A204.1 (cell line): Measurements from ENCODE around the gene JAKMIP1.

ENCODE experiments used
- FAIRE-seq: peaks from 2 replicates; lab custom pipeline; 2012; peaks lifted over from hg19 to GRCh38; lab: Jason Lieb, UNC

Gene JAKMIP1

DNA sequence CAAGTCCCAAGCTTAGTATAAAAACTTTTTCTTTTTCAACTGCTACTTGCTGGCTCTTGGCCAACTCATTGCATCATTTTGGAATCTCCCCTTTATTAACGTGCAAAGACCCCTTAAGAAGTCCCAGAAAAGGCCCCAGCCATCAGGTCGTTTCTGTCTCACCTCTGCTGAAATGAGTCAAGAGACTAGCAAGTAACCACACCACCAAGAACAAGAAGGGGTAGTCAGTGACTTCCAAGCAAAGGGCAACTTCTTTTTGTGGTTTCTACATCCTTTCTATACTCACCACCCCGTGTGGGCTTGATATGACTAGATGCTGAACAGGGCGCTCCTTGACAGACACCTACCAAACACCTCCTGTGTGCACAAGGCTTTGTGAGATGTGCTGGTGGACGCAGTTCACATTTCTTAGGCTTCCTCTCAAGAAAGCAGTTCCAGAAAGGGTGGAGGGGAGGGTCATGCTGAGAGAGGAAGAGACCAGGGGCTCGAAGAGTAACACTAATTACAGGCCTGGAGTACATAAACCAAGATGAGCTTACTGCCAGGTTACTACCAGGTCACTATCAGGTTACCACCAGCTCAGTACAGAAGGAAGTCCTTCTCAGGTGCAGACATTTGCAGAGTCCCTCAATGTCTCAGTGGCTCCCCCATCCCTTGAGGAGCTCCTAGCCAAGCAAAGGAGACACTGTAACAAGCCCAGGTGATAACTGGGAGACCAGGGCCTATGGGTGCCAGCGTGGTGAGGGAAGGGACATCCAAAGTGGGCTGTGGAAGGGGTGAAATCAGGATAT is 19.3 kb downstream of the JAKMIP1 start:
- no peak for FAIRE-seq

- FAIRE-seq, result no peak
Observed at GRCh38 chr4:6179362-6179761, 21.0 kb downstream of the JAKMIP1 start.

DNA sequence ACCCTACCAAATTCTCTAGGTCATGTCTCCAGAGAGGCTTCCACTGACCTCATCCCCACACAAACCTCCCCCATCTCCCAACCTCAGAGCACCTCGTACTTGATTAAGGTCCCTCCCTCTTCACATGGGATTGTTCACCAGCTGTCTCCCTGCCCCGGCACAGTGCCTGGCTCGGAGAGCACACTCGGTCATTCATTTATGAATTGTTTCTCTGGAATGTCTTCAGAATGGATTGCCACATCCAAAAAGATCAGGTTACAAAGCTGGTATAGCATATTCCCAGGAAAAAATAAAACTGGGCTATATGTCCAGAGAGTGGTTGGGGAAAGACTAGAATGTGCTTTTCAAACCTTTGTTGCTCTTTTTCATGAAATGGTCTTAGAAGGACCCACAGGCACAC is 21.6 kb downstream of the JAKMIP1 start:
- FAIRE-seq, result no peak

- FAIRE-seq, result no peak
Observed at GRCh38 chr4:6177587-6178197, 22.7 kb downstream of the JAKMIP1 start.

- no peak for FAIRE-seq
Observed at GRCh38 chr4:6175426-6175825, 24.9 kb downstream of the JAKMIP1 start.

DNA sequence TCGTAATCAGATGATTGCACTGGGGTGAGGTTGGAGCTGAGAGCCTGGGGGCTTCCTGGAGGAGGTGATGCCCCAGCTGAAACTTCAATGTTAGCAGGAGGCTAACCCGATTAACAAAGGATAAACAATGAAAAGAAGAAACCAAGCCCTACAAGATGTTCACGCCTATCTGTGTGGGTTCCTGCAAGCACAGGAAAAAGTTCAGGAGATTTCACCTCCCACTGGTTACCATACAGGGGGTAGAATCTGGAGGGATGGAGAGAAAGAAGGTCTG is 27.5 kb downstream of the JAKMIP1 start:
- no peak for FAIRE-seq

GRCh38 chr4:6172093-6172926 is 28.0 kb downstream of the JAKMIP1 start:
- FAIRE-seq, result no peak

GRCh38 chr4:6169239-6169638 is 31.1 kb downstream of the JAKMIP1 start:
- FAIRE-seq, result no peak

DNA sequence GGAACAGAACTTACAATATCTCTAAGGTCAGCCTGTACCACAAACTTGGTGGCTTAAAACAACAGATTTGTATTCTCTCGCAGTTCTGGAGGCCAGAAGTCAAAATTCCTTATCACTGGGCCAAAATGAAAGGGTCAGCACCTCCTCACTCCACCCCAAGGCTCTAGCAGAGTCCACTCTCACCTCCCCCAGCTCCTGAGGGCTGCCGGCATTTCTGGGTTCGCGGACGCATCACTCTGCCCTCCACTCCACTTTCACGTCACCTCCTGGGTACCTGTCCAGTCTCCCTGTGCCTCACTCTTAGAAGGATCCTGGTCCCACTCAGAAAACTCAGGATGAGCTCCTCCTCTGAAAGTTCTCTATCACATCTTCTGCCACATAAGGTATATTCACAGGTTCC is 34.6 kb downstream of the JAKMIP1 start:
- no peak for FAIRE-seq

DNA sequence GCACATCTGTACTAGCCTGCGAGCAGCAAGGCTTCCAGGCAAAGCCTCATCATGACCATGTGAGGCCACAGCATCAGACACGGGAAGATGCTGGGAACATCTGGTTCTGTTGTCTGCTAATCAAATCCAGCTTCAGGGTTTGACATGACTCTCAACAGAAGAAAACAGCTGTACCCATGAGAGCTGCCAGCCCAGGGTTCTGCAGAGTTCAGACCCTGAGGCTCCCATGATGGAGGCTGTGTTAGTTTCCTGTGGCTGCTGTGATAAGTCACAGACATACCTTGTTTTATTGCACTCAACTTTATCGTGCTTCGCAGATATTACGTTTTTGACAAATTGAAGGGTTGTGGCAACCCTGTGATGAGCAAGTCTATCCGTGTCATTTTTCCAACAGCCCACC is 37.5 kb downstream of the JAKMIP1 start:
- no peak for FAIRE-seq

DNA sequence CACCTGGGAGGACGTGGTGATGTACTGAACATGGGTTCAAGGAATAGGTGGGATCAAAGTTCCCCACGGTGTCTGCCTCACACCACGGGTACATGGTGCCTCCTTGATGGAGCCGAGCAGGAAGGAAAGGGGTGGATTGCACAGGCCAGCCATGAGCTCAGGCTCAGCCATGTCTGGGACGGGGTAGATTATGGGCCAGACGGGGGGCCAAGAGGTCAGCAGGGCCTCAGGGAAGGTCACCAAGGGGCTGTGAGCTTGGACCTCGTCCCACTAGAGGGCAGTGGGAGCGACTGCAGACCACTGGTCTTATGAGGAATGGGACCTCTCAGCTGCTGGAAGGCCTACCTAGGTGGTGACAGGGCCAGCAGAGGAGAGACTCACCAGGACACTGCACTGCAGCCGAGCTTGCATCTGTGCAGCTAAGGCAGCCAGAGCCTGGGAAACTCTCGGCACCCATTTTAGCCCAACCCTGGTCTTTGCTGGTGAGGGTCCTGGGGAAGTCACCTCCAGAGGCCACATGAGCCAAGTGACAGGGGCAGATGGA is 38.4 kb downstream of the JAKMIP1 start:
- no peak for FAIRE-seq

- FAIRE-seq, result no peak
Observed at GRCh38 chr4:6160536-6160935, 39.8 kb downstream of the JAKMIP1 start.

GRCh38 chr4:6157926-6158325 is 42.4 kb downstream of the JAKMIP1 start:
- FAIRE-seq, result no peak

DNA sequence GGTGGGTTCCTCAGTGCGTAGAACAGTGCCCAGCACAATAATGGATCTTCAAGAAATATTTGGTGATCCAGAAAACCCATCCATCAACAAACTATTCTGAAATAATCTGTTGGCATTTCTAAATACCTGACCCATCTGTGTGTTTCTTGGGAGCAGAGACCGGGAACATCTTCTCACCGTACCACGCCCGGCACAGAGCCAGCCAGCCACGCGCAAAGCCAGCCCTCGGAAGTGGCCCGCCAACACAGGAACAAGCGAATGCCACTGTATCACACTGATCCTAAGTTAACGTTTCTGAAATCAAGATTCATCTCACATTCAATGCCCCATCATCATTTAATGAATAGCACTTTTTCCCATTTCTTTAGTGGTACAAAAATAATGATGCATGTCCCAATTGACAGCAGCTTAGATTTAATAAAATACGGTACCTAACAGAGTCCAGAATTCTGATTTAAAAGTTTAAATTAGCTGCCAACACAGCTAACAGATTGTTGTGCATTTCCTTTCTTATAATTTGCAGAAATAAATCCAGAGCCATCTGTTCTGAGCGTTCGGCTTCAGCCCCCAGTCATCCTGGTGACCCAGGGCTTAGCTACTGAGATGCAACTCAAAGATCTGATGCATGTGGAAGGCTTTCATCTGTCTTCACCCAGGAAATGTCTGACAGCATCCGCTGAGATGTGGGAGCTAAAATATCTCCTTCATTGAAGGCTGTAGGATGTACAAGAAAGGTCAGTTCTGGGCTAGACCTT is 44.2 kb downstream of the JAKMIP1 start:
- no peak for FAIRE-seq

- FAIRE-seq, result no peak
Observed at GRCh38 chr4:6154875-6155274, 45.5 kb downstream of the JAKMIP1 start.

GRCh38 chr4:6153874-6154273 is 46.5 kb downstream of the JAKMIP1 start:
- no peak for FAIRE-seq

GRCh38 chr4:6152869-6153705 is 47.3 kb downstream of the JAKMIP1 start:
- no peak for FAIRE-seq

DNA sequence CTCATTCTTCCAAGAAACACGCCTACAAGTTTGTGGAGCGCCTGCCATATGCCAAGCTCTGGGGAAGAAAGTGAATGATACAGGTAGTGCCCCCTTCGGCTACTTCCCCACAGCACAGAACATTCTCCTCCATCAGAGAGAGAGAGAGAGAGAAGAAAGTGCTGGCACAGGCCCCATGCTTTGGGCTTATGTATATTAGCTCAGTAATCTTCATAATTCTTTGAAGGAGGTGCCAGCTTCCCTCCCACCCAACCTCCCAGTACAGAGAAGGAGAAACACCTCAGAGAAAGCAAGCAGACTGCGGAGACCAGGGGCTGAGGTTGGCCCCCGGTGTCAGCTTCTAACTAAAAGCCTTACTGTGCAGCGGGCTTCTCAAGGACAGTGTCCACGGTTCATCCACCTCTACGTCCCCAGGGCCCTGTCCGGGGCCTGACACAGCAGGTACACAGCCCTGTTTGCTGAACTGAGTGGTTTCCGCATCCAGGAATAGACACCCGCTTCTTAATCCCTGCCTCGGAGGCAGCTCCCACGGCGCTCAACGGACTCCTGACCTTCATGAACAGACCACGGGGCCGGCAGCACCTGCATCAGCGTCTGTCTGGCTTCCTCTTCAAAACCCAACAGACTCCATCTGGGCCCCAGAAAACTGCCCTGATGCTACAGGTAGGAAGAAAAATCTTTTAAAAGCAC is 50.2 kb downstream of the JAKMIP1 start:
- no peak for FAIRE-seq

- no peak for FAIRE-seq
Observed at GRCh38 chr4:6148506-6149205, 51.7 kb downstream of the JAKMIP1 start.

GRCh38 chr4:6147441-6147840 is 52.9 kb downstream of the JAKMIP1 start:
- FAIRE-seq, result no peak
